ENCODE results near the gene ALDH3B1. TPM values are rescaled to one million over a fixed set of nuclear protein-coding genes. Genes with fewer than 3 reads are reported as not detected.

Gene ALDH3B1
- total RNA-seq, 3 donors from 2014 or later: 8.6 to 18.9 (median 11.5) TPM

GRCh38 chr11:67996051-67996450, 14.1 kb upstream of the ALDH3B1 start:
- intact Hi-C loops (cut with DNase I, micrococcal nuclease): no loop called here
- ATAC-seq: no peak
- no peak overlapping the region for H3K4me3 ChIP-seq

DNA sequence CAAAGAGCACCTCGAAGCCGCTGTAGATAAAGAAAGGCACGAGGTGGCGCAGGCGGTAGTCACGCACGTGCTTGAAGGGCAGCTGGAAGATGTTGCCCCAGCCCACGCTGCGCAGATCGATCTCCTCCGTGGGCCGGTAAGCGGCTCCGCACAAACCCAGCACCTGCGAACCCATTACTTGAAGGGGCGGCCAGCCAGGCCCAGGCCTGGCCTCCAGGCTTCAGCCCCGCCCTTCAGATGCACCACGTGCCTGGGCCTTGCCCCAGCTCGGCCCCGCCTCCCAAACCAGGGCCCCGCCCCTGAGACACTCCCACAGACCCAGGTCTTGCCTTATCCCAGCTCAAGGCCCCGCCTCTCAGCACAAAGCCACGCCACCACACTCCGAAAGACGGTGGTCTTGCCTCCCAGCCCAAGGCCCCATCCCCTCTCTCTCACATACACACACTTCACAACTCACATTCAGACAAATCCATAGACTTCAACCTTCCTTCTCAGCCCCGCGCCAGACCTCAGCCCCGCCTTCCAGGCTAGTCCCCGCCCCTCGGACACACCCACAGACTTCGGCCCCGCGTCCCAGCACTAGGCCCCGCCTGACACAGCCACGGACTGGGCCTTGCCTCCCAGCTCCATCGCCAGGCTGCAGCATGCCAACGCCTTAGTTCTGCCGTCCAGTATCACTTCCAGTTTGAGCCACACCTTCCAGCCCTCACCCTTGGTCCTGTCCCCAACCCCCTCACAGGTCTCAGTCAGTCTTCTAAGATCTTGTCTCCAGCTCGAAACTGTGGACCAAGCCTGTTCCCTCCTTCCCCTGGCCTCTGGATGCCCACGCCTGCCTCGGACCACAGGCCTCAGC, 13.3 kb upstream of the ALDH3B1 start:
- H3K4me1 ChIP-seq (ENCODE audit: low read depth): peaks cover 11% of the 10 kb centered on the region
- intact Hi-C loops (cut with DNase I, micrococcal nuclease): no loop called here
- H3K9me3 ChIP-seq: no peaks in the 10 kb centered on the region
- TF ChIP-seq, protein P1, sequence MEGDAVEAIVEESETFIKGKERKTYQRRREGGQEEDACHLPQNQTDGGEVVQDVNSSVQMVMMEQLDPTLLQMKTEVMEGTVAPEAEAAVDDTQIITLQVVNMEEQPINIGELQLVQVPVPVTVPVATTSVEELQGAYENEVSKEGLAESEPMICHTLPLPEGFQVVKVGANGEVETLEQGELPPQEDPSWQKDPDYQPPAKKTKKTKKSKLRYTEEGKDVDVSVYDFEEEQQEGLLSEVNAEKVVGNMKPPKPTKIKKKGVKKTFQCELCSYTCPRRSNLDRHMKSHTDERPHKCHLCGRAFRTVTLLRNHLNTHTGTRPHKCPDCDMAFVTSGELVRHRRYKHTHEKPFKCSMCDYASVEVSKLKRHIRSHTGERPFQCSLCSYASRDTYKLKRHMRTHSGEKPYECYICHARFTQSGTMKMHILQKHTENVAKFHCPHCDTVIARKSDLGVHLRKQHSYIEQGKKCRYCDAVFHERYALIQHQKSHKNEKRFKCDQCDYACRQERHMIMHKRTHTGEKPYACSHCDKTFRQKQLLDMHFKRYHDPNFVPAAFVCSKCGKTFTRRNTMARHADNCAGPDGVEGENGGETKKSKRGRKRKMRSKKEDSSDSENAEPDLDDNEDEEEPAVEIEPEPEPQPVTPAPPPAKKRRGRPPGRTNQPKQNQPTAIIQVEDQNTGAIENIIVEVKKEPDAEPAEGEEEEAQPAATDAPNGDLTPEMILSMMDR (IDR thresholded peaks at IDR 0.05): no peak
- no peak overlapping the region for H3K4me3 ChIP-seq
- ATAC-seq (peak; percentile 97), DNase-seq (peak; percentile 90 to 95 (median 94))
- no peaks in the 10 kb centered on the region for H3K36me3 ChIP-seq (ENCODE audit: low read depth)

More at GRCh38 chr11:67996051-67996450, 14.1 kb upstream of the ALDH3B1 start:
- Histone ChIP-seq H3K36me3 (ENCODE audit: low read depth) (no peaks in the 10 kb centered on the region), H3K4me1 (ENCODE audit: low read depth) (peaks cover 11% of the 10 kb centered on the region), H3K9me3 (no peaks in the 10 kb centered on the region)
- DNase-seq: no peak
- TF ChIP-seq, protein P1 (IDR thresholded peaks at IDR 0.05): no peak

GRCh38 chr11:67997475-67997921, 12.6 kb upstream of the ALDH3B1 start:
- TF ChIP-seq, protein P1 (IDR thresholded peaks at IDR 0.05): no peak
- intact Hi-C loops (cut with DNase I, micrococcal nuclease): no loop called here
- Histone ChIP-seq H3K4me3 (no peak overlapping the region), H3K9me3 (no peaks in the 10 kb centered on the region), H3K4me1 (ENCODE audit: low read depth) (peaks cover 11% of the 10 kb centered on the region), H3K36me3 (ENCODE audit: low read depth) (no peaks in the 10 kb centered on the region)
- ATAC-seq (peak; percentile 27), DNase-seq (peak in 2 of 3 donors; percentile 60 to 67)

DNA sequence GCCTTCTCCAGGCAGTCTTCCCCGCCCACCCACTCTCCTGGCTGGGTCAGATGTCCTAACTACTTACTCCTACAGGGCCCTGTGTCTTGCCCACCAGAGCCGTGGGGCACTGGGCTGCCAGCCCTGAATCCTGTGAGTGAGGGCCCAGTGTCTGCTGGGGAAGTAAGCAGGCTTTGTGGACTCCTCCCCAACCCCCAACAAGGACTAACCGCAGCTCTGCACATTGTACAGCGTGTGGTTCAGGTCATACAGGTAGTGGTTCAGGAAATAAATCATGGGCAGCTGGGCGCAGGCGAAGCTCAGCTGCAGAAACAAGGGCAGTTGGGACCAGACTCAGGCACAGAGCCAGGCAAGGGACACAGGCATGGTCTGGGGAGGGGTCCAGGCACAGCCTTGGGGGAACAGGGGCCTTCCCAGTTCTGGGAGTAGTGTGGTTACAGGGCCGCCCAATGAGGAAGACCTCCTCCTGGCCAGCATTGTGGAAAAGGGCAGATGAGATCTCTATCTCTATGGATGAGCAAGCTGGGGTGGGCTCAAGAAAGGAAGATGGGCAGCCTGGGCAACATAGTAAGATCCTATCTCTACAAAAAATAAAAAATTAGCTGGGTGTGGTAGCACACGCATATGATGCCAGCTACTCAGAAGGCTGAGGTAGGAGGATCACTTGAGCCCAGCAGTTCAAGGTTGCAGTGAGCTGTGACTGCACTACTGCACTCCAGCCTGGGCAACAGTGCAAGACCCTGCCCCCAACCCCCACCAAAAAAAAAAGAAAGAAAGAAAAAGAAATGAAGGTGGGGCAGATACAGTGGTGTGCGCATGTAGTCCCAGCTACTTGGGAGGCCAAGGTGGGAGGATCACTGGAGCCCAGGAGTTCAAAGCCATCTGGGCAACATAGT, 11.7 kb upstream of the ALDH3B1 start:
- Histone ChIP-seq H3K4me1 (ENCODE audit: low read depth) (peaks cover 16% of the 10 kb centered on the region), H3K9me3 (no peaks in the 10 kb centered on the region), H3K4me3 (no peak overlapping the region), H3K36me3 (ENCODE audit: low read depth) (no peaks in the 10 kb centered on the region)
- ATAC-seq: no peak
- TF ChIP-seq, protein P1 (IDR thresholded peaks at IDR 0.05): no peak
- DNase-seq: peak in 2 of 3 donors; percentile 46 to 53
- intact Hi-C loops (cut with DNase I, micrococcal nuclease): no loop called here

- Histone ChIP-seq H3K4me1 (ENCODE audit: low read depth) (peaks cover 18% of the 10 kb centered on the region), H3K9me3 (no peaks in the 10 kb centered on the region), H3K36me3 (ENCODE audit: low read depth) (no peaks in the 10 kb centered on the region), H3K4me3 (no peak overlapping the region)
- DNase-seq (peak in 2 of 3 donors; percentile 35 to 42), ATAC-seq (no peak)
- TF ChIP-seq, protein P1 (IDR thresholded peaks at IDR 0.05): no peak
- intact Hi-C loops (cut with DNase I, micrococcal nuclease): no loop called here
Measured at GRCh38 chr11:67999201-67999629, 10.9 kb upstream of the ALDH3B1 start.
